ENCODE data around the gene ACVRL1.

Gene ACVRL1

DNA sequence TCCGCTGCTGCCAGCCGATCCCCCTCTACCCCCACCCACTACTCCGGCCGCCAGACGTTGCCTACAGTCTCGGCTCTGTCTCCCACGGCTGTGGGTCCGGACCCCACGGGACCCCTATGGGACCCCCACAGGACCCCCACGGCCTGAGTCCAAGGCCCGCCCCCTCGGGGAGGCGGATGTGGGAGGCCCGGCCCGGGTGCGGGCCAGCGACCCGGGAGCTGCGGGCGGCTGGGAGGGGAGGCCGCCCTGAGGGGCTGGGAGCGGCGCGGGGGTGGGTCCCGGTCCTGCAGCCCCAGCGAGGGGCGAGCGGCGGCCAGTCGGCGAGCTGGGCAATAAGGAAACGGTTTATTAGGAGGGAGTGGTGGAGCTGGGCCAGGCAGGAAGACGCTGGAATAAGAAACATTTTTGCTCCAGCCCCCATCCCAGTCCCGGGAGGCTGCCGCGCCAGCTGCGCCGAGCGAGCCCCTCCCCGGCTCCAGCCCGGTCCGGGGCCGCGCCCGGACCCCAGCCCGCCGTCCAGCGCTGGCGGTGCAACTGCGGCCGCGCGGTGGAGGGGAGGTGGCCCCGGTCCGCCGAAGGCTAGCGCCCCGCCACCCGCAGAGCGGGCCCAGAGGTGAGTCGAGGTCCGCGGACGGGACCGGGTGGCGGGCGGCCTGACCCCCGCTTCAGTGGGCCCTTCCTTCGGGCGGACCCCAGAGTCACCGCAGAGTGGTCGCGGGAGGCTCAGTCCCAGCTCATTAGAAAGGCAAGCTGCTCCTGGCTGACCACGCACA lies at the start of gene ACVRL1:
ACVRL1 (plus strand) TSS at position 422 of the 773 bp plus-strand sequence. CDS start 4,971 bp downstream, outside the sequence.
- DNase-seq (ENCODE audit: low read depth): peak; percentile 34
- H3K4me3 ChIP-seq (ENCODE audit: low read length): peak within 1 kb of the TSS; percentile 79
- TF ChIP-seq, protein P1, sequence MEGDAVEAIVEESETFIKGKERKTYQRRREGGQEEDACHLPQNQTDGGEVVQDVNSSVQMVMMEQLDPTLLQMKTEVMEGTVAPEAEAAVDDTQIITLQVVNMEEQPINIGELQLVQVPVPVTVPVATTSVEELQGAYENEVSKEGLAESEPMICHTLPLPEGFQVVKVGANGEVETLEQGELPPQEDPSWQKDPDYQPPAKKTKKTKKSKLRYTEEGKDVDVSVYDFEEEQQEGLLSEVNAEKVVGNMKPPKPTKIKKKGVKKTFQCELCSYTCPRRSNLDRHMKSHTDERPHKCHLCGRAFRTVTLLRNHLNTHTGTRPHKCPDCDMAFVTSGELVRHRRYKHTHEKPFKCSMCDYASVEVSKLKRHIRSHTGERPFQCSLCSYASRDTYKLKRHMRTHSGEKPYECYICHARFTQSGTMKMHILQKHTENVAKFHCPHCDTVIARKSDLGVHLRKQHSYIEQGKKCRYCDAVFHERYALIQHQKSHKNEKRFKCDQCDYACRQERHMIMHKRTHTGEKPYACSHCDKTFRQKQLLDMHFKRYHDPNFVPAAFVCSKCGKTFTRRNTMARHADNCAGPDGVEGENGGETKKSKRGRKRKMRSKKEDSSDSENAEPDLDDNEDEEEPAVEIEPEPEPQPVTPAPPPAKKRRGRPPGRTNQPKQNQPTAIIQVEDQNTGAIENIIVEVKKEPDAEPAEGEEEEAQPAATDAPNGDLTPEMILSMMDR (conservative IDR thresholded peaks at IDR 0.05; ENCODE audit: low read length): no peak

DNA sequence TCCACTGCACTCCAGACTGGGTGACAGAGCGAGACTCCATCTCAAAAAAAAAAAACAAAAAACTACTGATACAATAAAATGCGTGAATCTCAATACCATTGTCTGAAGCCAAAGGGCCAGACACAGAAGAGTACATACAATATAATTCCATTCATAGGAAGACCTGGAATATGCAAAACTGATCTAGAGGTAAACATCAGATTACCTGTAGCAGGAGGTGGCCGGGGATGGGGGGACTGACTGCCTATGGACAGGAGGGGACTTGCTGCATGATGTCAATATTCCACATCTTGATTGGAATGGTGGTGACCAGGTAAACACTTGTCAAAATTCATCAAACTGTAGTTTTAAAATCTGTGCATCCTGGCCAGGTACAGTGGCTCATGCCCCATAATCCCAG lies 46.3 kb upstream of the ACVRL1 start:
- TF ChIP-seq, protein P1 (conservative IDR thresholded peaks at IDR 0.05; ENCODE audit: low read length): no peak
- DNase-seq (ENCODE audit: low read depth): no peak
- H3K4me3 ChIP-seq (ENCODE audit: low read length): no peak overlapping the region

DNA sequence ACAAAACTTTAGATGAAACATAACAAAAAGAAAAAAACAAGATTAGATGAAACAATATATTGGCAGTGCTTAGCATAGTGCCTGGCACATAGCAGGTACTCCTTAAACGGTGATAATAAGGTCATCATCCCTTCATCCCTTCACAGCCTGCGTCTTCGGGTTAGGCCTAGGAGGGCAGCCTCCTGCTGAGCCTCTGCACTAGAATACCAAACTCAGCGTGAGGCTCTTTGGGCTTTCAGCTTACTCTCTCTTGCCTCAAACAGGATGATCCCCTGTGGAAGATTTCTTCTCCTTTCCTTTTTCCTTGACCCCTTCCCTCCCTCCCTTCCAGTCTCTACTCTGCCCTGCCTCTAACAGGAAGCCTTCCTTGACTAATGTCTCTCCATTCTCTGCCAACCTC lies 44.4 kb upstream of the ACVRL1 start:
- DNase-seq (ENCODE audit: low read depth): no peak
- TF ChIP-seq, protein P1 (conservative IDR thresholded peaks at IDR 0.05; ENCODE audit: low read length): no peak
- no peak overlapping the region for H3K4me3 ChIP-seq (ENCODE audit: low read length)

DNA sequence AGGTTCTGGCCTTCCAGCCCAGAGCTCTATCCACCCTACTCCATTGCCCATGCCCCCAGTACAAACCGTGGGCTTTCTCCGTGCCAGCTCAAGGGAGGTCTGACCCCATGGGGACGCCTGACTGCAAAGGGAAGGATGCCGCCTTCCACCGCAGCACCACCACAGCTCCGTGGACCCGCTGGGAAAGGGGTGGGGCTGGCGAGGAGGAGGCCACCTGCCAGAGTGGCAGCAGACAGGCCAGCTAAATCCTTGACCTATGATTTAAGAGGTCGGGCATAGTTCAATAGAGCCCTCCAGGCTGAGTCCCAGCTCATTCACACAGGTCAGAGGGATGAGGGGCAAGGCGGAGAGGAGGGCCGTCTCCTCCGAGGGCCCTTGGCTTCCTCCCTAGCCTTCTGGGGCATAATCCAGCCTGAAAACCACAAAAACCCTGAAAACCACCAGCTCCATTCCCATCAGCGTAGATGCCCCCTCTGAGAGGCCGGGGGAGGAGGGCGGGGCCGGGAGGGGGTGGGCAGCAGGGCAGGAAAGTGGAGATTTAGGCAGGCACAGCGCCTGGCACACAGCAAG lies 43.9 kb upstream of the ACVRL1 start:
- DNase-seq (ENCODE audit: low read depth): no peak
- TF ChIP-seq, protein P1 (conservative IDR thresholded peaks at IDR 0.05; ENCODE audit: low read length): no peak
- H3K4me3 ChIP-seq (ENCODE audit: low read length): no peak overlapping the region

DNA sequence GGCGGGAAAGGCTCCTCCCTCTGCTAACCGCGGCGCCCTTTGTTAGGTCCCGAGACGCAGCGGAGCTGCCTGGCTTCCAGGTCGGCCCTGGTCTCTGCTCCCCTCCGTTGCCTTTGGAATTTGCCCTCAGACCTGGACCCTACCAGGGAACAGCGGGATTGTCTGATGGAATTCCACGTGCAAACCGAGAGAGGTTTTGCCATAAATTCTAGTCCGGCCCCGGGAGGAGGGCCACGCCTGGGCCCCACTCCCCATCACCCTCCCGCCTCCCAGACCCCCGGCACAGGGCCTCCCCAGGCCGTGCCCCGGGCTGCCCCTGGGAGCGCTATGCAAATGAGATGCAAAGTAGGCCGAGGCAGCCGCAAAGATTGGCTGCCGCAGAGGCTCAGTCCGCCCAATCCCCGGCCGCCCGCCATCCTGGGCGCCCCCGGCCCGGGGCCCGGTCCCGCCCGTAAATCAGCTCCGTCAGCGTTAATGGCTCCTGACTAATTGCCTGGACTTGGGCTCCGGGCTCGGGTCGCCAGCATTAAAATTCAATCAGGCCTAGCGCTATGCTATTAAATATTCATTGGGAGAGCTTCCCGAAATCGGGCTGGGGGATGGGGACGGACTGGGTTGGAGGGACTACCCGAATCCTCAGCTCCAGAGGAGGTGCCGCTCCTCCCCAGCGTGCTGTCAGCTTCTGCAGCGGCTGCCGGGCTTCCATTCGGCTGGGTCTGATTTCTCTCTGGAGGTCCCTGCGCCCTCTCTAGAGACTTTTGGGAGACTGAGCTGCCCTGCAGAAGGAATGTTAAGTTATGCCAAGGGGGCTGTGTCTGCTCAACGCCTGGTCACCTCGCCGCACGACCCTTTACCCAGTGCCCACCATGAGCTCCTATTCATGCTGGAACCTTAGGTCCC lies 43.1 kb upstream of the ACVRL1 start:
- H3K4me3 ChIP-seq (ENCODE audit: low read length): peak overlapping the region; percentile 41
- TF ChIP-seq, protein P1 (conservative IDR thresholded peaks at IDR 0.05; ENCODE audit: low read length): no peak
- no peak for DNase-seq (ENCODE audit: low read depth)

DNA sequence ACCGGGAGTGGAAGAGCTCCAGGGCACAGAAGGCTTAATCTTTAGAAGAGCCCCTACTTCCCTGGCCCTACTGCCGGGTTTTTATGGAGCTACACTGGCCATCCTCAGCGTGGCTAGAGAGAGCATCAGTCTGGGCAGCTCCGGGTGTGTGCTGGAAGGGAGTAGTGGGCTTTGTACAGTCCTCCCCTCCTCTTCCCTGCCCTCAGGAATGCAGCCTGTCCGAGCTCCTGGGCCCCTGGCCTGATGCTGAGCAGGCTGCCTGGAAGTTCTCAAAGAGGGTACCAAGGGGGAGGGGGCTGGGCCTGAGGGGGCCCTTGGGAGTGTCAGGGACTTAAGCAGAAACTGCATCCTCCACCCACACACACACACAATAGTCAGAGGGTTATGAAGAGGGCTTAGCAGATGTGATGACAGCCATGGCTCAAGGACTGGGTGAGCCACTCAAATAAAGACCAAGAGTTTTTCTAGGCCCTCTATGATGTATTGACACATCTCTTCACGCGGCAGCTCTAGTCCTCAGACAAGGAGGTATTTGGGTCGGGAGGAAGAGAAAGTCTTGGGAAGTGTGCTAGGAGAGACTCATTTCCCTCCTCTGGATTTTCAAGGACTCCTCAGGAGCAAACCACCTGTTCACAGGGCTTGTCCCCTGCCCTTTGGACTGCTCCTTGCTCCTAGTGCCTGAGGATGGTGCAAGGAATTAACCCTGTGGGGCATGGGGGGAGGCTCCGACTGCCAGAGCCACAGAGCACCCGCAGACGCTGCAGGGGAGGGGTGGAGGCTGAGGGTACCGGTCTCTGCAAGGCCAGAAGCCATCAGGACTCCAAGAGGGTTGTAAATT lies 42.3 kb upstream of the ACVRL1 start:
- no peak for DNase-seq (ENCODE audit: low read depth)
- TF ChIP-seq, protein P1 (conservative IDR thresholded peaks at IDR 0.05; ENCODE audit: low read length): no peak
- no peak overlapping the region for H3K4me3 ChIP-seq (ENCODE audit: low read length)
